ENCODE results near the gene PCK2.
A peak's percentile ranks its signal among the peaks of the same experiment; 100 is the strongest.

PCK2 gene

DNA sequence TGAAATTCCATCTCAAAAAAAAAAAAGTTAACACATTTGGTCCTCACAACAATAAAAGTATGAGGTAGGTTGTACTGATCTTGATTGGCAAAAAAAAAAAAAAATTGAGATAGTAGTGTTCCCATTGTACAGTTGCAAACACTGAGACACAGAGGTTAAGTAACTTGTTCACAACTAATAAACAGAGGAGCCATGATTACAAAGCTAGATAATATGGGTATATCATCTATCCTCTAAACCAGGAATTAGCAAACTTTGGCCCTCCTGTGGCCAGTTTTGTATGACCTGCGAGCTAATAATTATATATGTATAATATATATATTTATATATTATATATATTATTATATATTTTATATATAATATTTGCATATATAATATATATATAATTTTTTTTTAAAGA, 39.6 kb downstream of the PCK2 start:
- Histone ChIP-seq H3K4me3 (ENCODE audit: low read length) (no peak overlapping the region), H3K9ac (ENCODE audit: low read length) (no peak overlapping the region), H3K9me2 (replicated peaks; ENCODE audit: insufficient read depth, low read length) (no peaks in the 10 kb centered on the region), H3K27me3 (replicated peaks; ENCODE audit: insufficient read depth, low read length) (no peaks in the 10 kb centered on the region), H3K4me2 (ENCODE audit: low read depth, low read length) (no peak overlapping the region), H3K36me3 (replicated peaks; ENCODE audit: insufficient read depth, low read length) (0 out of 2 replicates have a peak, but pooled peaks cover 2% of the 10 kb centered on the region), H4K20me1 (ENCODE audit: insufficient read depth, low read length) (no peaks in the 10 kb centered on the region), H3F3A (ENCODE audit: insufficient read depth, low read length) (0 out of 2 replicates have a peak, but pooled peaks cover 2% of the 10 kb centered on the region), H2AFZ (ENCODE audit: low read length) (no peak overlapping the region), H3K4me1 (ENCODE audit: low read length) (0 out of 2 replicates have a peak, but pooled peaks cover 2% of the 10 kb centered on the region), H3K27ac (ENCODE audit: low read length) (no peak overlapping the region), H3K79me2 (ENCODE audit: low read length) (peaks cover 26% of the 10 kb centered on the region), H3K9me3 (replicated peaks; ENCODE audit: insufficient read depth, low read length) (no peaks in the 10 kb centered on the region)
- TF ChIP-seq EZH2phosphoT487 (IDR thresholded peaks at IDR 0.05; ENCODE audit: low read length) (no peak), EZH2 (optimal IDR thresholded peaks at IDR 0.05; ENCODE audit: low read depth, low read length) (no peak), CTCF (IDR thresholded peaks at IDR 0.05; ENCODE audit: low read length) (no peak)
- no peak for DNase-seq

DNA sequence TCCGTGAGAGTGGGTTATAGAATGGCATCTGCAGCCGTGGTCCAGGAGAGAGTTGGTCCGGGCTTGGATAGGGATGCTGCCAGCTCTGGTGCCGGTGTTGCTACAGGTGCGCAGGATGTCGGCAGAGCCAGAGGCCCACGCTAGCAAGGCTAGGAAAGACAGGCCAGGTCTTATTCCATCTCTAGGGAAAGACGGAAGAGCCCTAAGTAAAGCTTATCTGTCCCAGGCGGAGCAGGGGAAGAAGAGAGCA, 41.4 kb downstream of the PCK2 start:
- H3F3A ChIP-seq (ENCODE audit: insufficient read depth, low read length) = 0 out of 2 replicates have a peak, but pooled peaks cover 2% of the 10 kb centered on the region
- H3K9ac ChIP-seq (ENCODE audit: low read length) = peak overlapping the region; percentile 45; the same call in 1 of the 2 replicates
- TF ChIP-seq EZH2 (optimal IDR thresholded peaks at IDR 0.05; ENCODE audit: low read depth, low read length) (no peak), CTCF (IDR thresholded peaks at IDR 0.05; ENCODE audit: low read length) (no peak), EZH2phosphoT487 (IDR thresholded peaks at IDR 0.05; ENCODE audit: low read length) (no peak)
- peak overlapping the region; percentile 81 for H2AFZ ChIP-seq (ENCODE audit: low read length)
- H3K9me2 ChIP-seq (replicated peaks; ENCODE audit: insufficient read depth, low read length) = no peaks in the 10 kb centered on the region
- peak overlapping the region; percentile 77 for H3K4me2 ChIP-seq (ENCODE audit: low read depth, low read length)
- H3K79me2 ChIP-seq (ENCODE audit: low read length) = peaks cover 40% of the 10 kb centered on the region
- H3K4me3 ChIP-seq (ENCODE audit: low read length) = peak overlapping the region; percentile 64
- peak overlapping the region; percentile 29; the same call in 1 of the 2 replicates for H3K27ac ChIP-seq (ENCODE audit: low read length)
- no peak for DNase-seq
- 0 out of 2 replicates have a peak, but pooled peaks cover 2% of the 10 kb centered on the region for H3K36me3 ChIP-seq (replicated peaks; ENCODE audit: insufficient read depth, low read length)
- no peaks in the 10 kb centered on the region for H3K9me3 ChIP-seq (replicated peaks; ENCODE audit: insufficient read depth, low read length)
- no peaks in the 10 kb centered on the region for H3K27me3 ChIP-seq (replicated peaks; ENCODE audit: insufficient read depth, low read length)
- no peaks in the 10 kb centered on the region for H4K20me1 ChIP-seq (ENCODE audit: insufficient read depth, low read length)
- peaks cover 11% of the 10 kb centered on the region; the same call in 1 of the 2 replicates for H3K4me1 ChIP-seq (ENCODE audit: low read length)

- Histone ChIP-seq H3K36me3 (replicated peaks; ENCODE audit: insufficient read depth, low read length) (0 out of 2 replicates have a peak, but pooled peaks cover 2% of the 10 kb centered on the region), H3K4me3 (ENCODE audit: low read length) (peak within 1 kb of the TSS; percentile 74), H3K4me1 (ENCODE audit: low read length) (peaks cover 11% of the 10 kb centered on the region; the same call in 1 of the 2 replicates), H3K9me3 (replicated peaks; ENCODE audit: insufficient read depth, low read length) (no peaks in the 10 kb centered on the region), H3K27ac (ENCODE audit: low read length) (peak within 1 kb of the TSS; percentile 35; the same call in 1 of the 2 replicates), H2AFZ (ENCODE audit: low read length) (peak within 1 kb of the TSS; percentile 81), H3K79me2 (ENCODE audit: low read length) (peaks cover 43% of the 10 kb centered on the region), H3F3A (ENCODE audit: insufficient read depth, low read length) (0 out of 2 replicates have a peak, but pooled peaks cover 2% of the 10 kb centered on the region), H4K20me1 (ENCODE audit: insufficient read depth, low read length) (no peaks in the 10 kb centered on the region), H3K4me2 (ENCODE audit: low read depth, low read length) (peak within 1 kb of the TSS; percentile 77), H3K9ac (ENCODE audit: low read length) (peak within 1 kb of the TSS; percentile 81), H3K27me3 (replicated peaks; ENCODE audit: insufficient read depth, low read length) (no peaks in the 10 kb centered on the region), H3K9me2 (replicated peaks; ENCODE audit: insufficient read depth, low read length) (no peaks in the 10 kb centered on the region)
- TF ChIP-seq EZH2 (optimal IDR thresholded peaks at IDR 0.05; ENCODE audit: low read depth, low read length) (no peak), EZH2phosphoT487 (IDR thresholded peaks at IDR 0.05; ENCODE audit: low read length) (no peak), CTCF (IDR thresholded peaks at IDR 0.05; ENCODE audit: low read length) (no peak)
- DNase-seq = peak; percentile 76
These were observed 41.9 kb downstream of the PCK2 start, which contains the start of gene PSME1 for GRCh38 chr14:24135834-24136683. PSME1 (plus strand) TSS chr14:24136194; CDS start chr14:24136263, 69 bp downstream.
